SU-DHL-6 (cell line): Measurements from ENCODE around the gene MYL3.

Experiments
- H2AFZ ChIP-seq: fragments of 200-600 bp; sonication (generic); 2 replicates; pipeline ENCODE4 v1.6.1; 2014; ENCODE audit warnings: low read depth, mild to moderate bottlenecking, moderate library complexity, mixed read lengths, antibody characterized with exemption, low read length; ENCODE audit not compliant: severe bottlenecking
- H3F3A ChIP-seq: fragments of 200-600 bp; shearing (Covaris generic); 2 replicates; pipeline ENCODE4 v1.6.0; 2016; ENCODE audit warnings: antibody characterized with exemption, mild to moderate bottlenecking; ENCODE audit not compliant: insufficient read depth
- H3K27ac ChIP-seq: fragments of 200-600 bp; sonication (generic); 2 replicates; pipeline ENCODE4 v1.5.1; 2016; ENCODE audit warnings: low read depth, mild to moderate bottlenecking, low read length, moderate library complexity, mixed read lengths
- H3K27me3 ChIP-seq: fragments of 200-600 bp; sonication (generic), shearing (Covaris generic); 2 replicates; pipeline ENCODE4 v1.6.0; 2014; ENCODE audit warnings: mild to moderate bottlenecking, low read length
- H3K36me3 ChIP-seq: fragments of 200-600 bp; sonication (generic); 2 replicates; pipeline ENCODE4 v1.6.1; 2014; ENCODE audit warnings: mild to moderate bottlenecking, low read length, mixed read lengths
- H3K4me2 ChIP-seq: fragments of 300-600, 200-600 bp; shearing (Covaris generic), sonication (generic); 2 replicates; pipeline ENCODE4 v1.6.0; 2014; ENCODE audit warnings: low read length, low read depth, mild to moderate bottlenecking; ENCODE audit not compliant: poor library complexity, severe bottlenecking
- H3K4me3 ChIP-seq: fragments of 200-600 bp; sonication (generic); 2 replicates; pipeline ENCODE4 v1.5.1; 2014; ENCODE audit warnings: antibody characterized with exemption, low read length, mild to moderate bottlenecking, mixed read lengths; ENCODE audit not compliant: insufficient read depth, poor library complexity, severe bottlenecking
- H3K79me2 ChIP-seq: fragments of 200-600 bp; sonication (generic); 2 replicates; pipeline ENCODE4 v1.6.1; 2014; ENCODE audit warnings: mild to moderate bottlenecking, low read length, moderate library complexity; ENCODE audit not compliant: insufficient read depth
- H3K9ac ChIP-seq: fragments of 200-600 bp; sonication (generic); 2 replicates; pipeline ENCODE4 v1.7.0; 2014; ENCODE audit warnings: mild to moderate bottlenecking, low read length
- H3K9me2 ChIP-seq: fragments of 200-600 bp; sonication (generic); replicated peaks from 2 replicates; pipeline ENCODE4 v1.6.1; 2014; ENCODE audit warnings: low read length; ENCODE audit not compliant: insufficient read depth
- H3K9me3 ChIP-seq: fragments of 200-600 bp; sonication (generic); 2 replicates; pipeline ENCODE4 v1.6.1; 2014; ENCODE audit warnings: low read length, mixed read lengths; ENCODE audit not compliant: insufficient read depth
- H4K20me1 ChIP-seq: fragments of 200-600 bp; sonication (generic); 2 replicates; pipeline ENCODE4 v1.6.1; 2014; ENCODE audit warnings: low read depth, mild to moderate bottlenecking, antibody characterized with exemption, low read length, moderate library complexity, mixed read lengths
- CTCF ChIP-seq: fragments of 200-600 bp; sonication (generic); IDR thresholded peaks from one replicate; pipeline ENCODE4 v1.5.1; 2017; ENCODE audit warnings: antibody characterized with exemption, mild to moderate bottlenecking, low read length, moderate library complexity; ENCODE audit not compliant: insufficient read depth, poor library complexity, severe bottlenecking
- EZH2phosphoT487 ChIP-seq: fragments of 200-600 bp; sonication (generic), shearing (Covaris generic); conservative IDR thresholded peaks from 2 replicates; pipeline ENCODE4 v1.6.1; 2018; ENCODE audit warnings: mild to moderate bottlenecking, antibody characterized with exemption, low read length, moderate library complexity, mixed read lengths

The MYL3 gene

GRCh38 chr3:46876313-46877300 is 13.4 kb upstream of the MYL3 start:
- no peaks in the 10 kb centered on the region for H3K9me3 ChIP-seq
- no peak overlapping the region for H2AFZ ChIP-seq
- H3F3A ChIP-seq = no peaks in the 10 kb centered on the region
- no peak overlapping the region for H3K4me3 ChIP-seq
- no peaks in the 10 kb centered on the region for H3K79me2 ChIP-seq
- no peaks in the 10 kb centered on the region for H3K36me3 ChIP-seq
- no peak overlapping the region for H3K9ac ChIP-seq
- no peak overlapping the region for H3K4me2 ChIP-seq
- H3K9me2 ChIP-seq = no peaks in the 10 kb centered on the region
- TF ChIP-seq CTCF (no peak), EZH2phosphoT487 (no peak)
- H4K20me1 ChIP-seq = no peaks in the 10 kb centered on the region
- no peaks in the 10 kb centered on the region for H3K27me3 ChIP-seq
- no peak overlapping the region for H3K27ac ChIP-seq

DNA sequence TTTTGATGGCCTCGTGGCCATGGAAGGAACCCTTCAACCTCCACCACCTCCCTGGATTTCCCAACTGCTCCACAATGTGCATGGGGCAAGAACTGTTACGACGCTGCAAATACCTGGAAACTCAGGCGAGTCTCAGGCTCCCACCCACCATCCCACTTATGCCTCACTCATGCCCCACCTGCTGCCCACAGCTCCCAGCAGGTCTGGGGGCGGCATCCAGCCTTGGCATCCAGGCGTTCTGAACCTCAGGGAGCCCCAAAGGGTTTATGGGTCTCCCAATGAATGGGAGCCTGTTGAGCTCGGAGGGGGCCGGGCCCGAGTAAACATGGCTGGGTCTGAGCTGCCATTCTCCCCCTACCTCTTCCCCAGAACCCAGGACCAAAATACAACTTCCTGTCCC is 12.3 kb upstream of the MYL3 start:
- Histone ChIP-seq H3F3A (no peaks in the 10 kb centered on the region), H3K27ac (no peak overlapping the region), H2AFZ (no peak overlapping the region), H3K9ac (no peak overlapping the region), H3K4me2 (no peak overlapping the region), H3K9me3 (no peaks in the 10 kb centered on the region), H3K9me2 (no peaks in the 10 kb centered on the region), H3K36me3 (no peaks in the 10 kb centered on the region), H3K27me3 (no peaks in the 10 kb centered on the region), H3K79me2 (no peaks in the 10 kb centered on the region), H3K4me3 (no peak overlapping the region), H4K20me1 (no peaks in the 10 kb centered on the region)
- TF ChIP-seq CTCF (no peak), EZH2phosphoT487 (no peak)

- no peak for TF ChIP-seq CTCF
- no peak for TF ChIP-seq EZH2phosphoT487
- no peaks in the 10 kb centered on the region for H3K27me3 ChIP-seq
- no peaks in the 10 kb centered on the region for H3K9me2 ChIP-seq
- no peaks in the 10 kb centered on the region for H4K20me1 ChIP-seq
- H3F3A ChIP-seq = no peaks in the 10 kb centered on the region
- H2AFZ ChIP-seq = no peak overlapping the region
- no peak overlapping the region for H3K4me3 ChIP-seq
- H3K79me2 ChIP-seq = no peaks in the 10 kb centered on the region
- no peaks in the 10 kb centered on the region for H3K9me3 ChIP-seq
- H3K27ac ChIP-seq = no peak overlapping the region
- H3K9ac ChIP-seq = no peak overlapping the region
- H3K36me3 ChIP-seq = no peaks in the 10 kb centered on the region
- no peak overlapping the region for H3K4me2 ChIP-seq
Measured at GRCh38 chr3:46874430-46874829, 11.2 kb upstream of the MYL3 start.
